Activated B cell treated with CpG ODN at 0.5 μM for 24 hours (primary cell): Measurements from ENCODE around the gene VAV2. TPM values are rescaled to one million over a fixed set of nuclear protein-coding genes. Genes with fewer than 3 reads are reported as not detected.

Source experiments
- ATAC-seq: fragments of 200-7000 bp; cut with Tn5 transposase; one replicate; pipeline ENCODE4 v1.10.0; 2021; ENCODE audit warnings: low read depth, mild to moderate bottlenecking, moderate library complexity
- CTCF ChIA-PET: fragments of 350-600 bp; sonication (Branson Sonifier 250); formaldehyde crosslinking; loops from one replicate; lab custom pipeline; 2021; ENCODE audit warnings: antibody characterized with exemption; lab: Charles Lee
- POLR2A ChIA-PET: fragments of 350-600 bp; sonication (Branson Sonifier 250); formaldehyde crosslinking; loops from one replicate; lab custom pipeline; 2021; ENCODE audit warnings: antibody characterized with exemption; lab: Charles Lee
- DNase-seq: peaks from one replicate; pipeline ENCODE4 v3.0.0; 2022
- H3K27ac Mint-ChIP-seq: one replicate; pipeline ENCODE4 v1.8.0; 2020; ENCODE audit warnings: mixed read lengths
- H3K27me3 Mint-ChIP-seq: one replicate; pipeline ENCODE4 v1.8.0; 2021; ENCODE audit warnings: mixed read lengths
- H3K36me3 Mint-ChIP-seq: one replicate; pipeline ENCODE4 v1.8.0; 2021; ENCODE audit warnings: low read depth, mixed read lengths
- H3K4me1 Mint-ChIP-seq: one replicate; pipeline ENCODE4 v1.8.0; 2021; ENCODE audit warnings: mixed read lengths
- H3K4me3 Mint-ChIP-seq: one replicate; pipeline ENCODE4 v1.8.0; 2020; ENCODE audit warnings: mild to moderate bottlenecking, mixed read lengths
- H3K9me3 Mint-ChIP-seq: one replicate; pipeline ENCODE4 v1.8.0; 2020; ENCODE audit warnings: mixed read lengths
- intact Hi-C: fragments of 100-400 bp; cut with micrococcal nuclease; formaldehyde crosslinking; loops from one replicate; pipeline ENCODE4 v1.15.1; 2024
- total RNA-seq: library from RNA; stranded (reverse); gene quantifications from 2 replicates; pipeline ENCODE4 v1.2.3, GENCODE V29; 2022
- TF ChIP-seq, protein P1 (sequence below): fragments of 200-600 bp; IDR thresholded peaks from one replicate; pipeline ENCODE4 v1.8.0; 2022; ENCODE audit warnings: antibody characterized with exemption, mild to moderate bottlenecking

VAV2 gene
- total RNA-seq, 1 donor from 2014 or later, result 99.6 TPM

DNA sequence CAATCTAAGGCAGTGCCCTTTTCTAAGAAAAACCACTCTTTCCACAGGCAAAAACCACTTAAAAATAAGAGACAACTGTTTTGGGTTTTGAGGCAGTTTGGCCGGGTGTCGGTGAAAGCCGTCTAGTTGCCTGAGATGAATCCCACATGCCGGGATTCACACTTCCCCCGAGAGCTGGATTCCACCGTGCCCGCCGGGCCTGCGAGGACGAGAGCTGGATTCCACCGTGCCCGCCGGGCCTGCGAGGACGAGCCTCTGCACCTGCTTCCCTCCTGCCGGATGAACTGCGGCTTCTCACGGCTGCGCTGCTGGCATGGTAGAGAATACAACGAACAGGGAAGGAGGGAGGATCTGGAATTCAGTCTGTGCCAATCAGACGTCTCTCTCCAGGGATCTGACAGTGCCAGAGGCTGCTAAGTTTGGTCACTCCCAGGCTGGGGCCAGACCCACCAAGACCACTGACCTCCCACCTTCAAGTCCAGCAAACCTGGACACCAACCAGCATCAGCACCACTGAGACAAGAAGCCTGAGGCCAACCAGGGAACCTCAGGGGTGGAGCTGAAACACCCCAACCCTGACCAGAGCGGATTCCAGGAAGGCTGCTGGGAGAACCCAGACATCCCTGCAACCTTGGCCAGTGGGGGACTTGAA is 23.0 kb downstream of the VAV2 start:
- ChIA-PET POLR2A (interaction anchor here (0.9 to 2.9 kb wide), 4 partner anchors 13 to 151 kb away, joined by 4 to 15 read pairs (median 10); no protein-coding TSS in a partner anchor), CTCF (interaction anchor here (1.0 to 1.7 kb wide), 4 partner anchors 13 to 187 kb away, joined by 3 to 6 read pairs (median 4); no protein-coding TSS in a partner anchor)
- DNase-seq (no peak), ATAC-seq (no peak)
- peak overlapping the region; percentile 60 for H3K4me3 Mint-ChIP-seq
- peaks cover 2% of the 10 kb centered on the region for H3K36me3 Mint-ChIP-seq
- H3K27me3 Mint-ChIP-seq, result no peaks in the 10 kb centered on the region
- TF ChIP-seq, protein P1, sequence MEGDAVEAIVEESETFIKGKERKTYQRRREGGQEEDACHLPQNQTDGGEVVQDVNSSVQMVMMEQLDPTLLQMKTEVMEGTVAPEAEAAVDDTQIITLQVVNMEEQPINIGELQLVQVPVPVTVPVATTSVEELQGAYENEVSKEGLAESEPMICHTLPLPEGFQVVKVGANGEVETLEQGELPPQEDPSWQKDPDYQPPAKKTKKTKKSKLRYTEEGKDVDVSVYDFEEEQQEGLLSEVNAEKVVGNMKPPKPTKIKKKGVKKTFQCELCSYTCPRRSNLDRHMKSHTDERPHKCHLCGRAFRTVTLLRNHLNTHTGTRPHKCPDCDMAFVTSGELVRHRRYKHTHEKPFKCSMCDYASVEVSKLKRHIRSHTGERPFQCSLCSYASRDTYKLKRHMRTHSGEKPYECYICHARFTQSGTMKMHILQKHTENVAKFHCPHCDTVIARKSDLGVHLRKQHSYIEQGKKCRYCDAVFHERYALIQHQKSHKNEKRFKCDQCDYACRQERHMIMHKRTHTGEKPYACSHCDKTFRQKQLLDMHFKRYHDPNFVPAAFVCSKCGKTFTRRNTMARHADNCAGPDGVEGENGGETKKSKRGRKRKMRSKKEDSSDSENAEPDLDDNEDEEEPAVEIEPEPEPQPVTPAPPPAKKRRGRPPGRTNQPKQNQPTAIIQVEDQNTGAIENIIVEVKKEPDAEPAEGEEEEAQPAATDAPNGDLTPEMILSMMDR, result no peak
- no peak overlapping the region for H3K27ac Mint-ChIP-seq
- intact Hi-C loops, result loop anchor here (1.0 to 2.0 kb wide), 3 partner anchors 14 to 24 kb away; partner anchors contain the start of gene VAV2
- H3K9me3 Mint-ChIP-seq, result peaks cover 2% of the 10 kb centered on the region
- peaks cover 90% of the 10 kb centered on the region for H3K4me1 Mint-ChIP-seq

DNA sequence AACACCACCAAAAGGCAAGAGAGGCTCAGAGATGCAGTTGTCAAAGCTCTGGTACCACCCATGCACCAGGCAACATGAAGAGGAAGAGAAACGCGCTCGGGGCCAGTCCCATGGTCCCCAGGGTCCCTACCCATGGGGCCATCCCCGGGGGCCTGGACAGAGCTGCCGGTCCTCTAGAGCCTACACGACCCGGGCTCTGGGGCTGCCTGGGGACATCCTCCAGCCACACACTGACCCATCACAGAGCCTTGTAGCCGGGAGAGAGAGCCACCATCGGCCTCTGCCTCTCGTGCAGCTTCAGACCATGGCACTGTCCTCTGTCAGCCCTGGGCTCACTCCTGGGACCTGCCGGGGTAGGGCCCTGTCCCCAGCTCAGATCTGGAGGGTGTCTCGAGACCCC is 23.7 kb downstream of the VAV2 start:
- peak overlapping the region; percentile 70 for H3K27ac Mint-ChIP-seq
- H3K36me3 Mint-ChIP-seq, result peaks cover 2% of the 10 kb centered on the region
- peak; percentile 93 for ATAC-seq
- TF ChIP-seq, protein P1, result no peak
- POLR2A ChIA-PET, result interaction anchor here (0.6 to 2.9 kb wide), 5 partner anchors 13 to 150 kb away, joined by 3 to 15 read pairs (median 7); no protein-coding TSS in a partner anchor
- CTCF ChIA-PET, result interaction anchor here (1.0 to 1.7 kb wide), 4 partner anchors 12 to 186 kb away, joined by 3 to 6 read pairs (median 4); no protein-coding TSS in a partner anchor
- H3K4me3 Mint-ChIP-seq, result peak overlapping the region; percentile 60
- peak; percentile 55 for DNase-seq
- peaks cover 2% of the 10 kb centered on the region for H3K9me3 Mint-ChIP-seq
- H3K27me3 Mint-ChIP-seq, result no peaks in the 10 kb centered on the region
- peaks cover 87% of the 10 kb centered on the region for H3K4me1 Mint-ChIP-seq
- intact Hi-C loops, result loop anchor here (1.0 to 2.0 kb wide), 3 partner anchors 14 to 24 kb away; partner anchors contain the start of gene VAV2

DNA sequence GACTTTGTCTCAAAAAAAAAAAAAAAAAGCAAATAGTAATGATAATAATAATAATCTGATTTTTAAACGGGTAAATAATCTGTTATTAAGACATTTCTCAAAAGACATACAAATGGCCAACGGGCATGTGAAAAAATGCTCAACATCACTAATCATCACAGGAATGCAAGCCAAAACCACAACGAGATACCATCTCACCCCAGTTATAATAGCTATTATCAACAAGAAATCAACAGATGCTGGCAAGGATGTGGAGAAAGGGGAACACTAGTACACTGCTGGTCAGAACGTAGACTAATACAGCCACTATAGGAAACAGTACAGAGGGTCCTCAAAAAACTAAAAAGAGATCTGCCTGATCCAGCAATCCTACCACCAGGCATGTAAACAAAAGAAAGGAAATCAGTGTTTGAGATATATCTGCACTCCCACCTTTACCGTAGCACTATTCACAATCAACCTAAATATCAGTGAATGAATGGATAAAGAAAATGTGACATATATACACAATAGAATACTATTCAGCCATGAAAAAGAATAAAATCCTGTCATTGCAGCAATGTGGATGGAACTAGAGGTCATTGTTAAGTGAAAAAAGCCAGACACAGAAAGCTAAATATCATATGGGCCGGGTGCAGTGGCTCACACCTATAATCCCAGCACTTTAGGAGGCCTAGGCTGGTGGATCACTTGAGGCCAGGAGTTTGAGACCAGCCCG is 24.9 kb downstream of the VAV2 start:
- DNase-seq (no peak), ATAC-seq (no peak)
- Mint-ChIP-seq H3K27ac (peak overlapping the region; percentile 68), H3K36me3 (peaks cover 2% of the 10 kb centered on the region), H3K4me1 (peaks cover 84% of the 10 kb centered on the region), H3K27me3 (no peaks in the 10 kb centered on the region), H3K9me3 (peaks cover 2% of the 10 kb centered on the region), H3K4me3 (no peak overlapping the region)
- CTCF ChIA-PET, result interaction anchor here (1.1 kb wide), 1 partner anchor 11 kb away, joined by 4 read pairs; no protein-coding TSS in a partner anchor
- POLR2A ChIA-PET, result interaction anchor here (0.6 to 0.9 kb wide), 4 partner anchors 11 to 146 kb away, joined by 3 to 8 read pairs (median 4); no protein-coding TSS in a partner anchor
- TF ChIP-seq, protein P1, result no peak
- intact Hi-C loops, result no loop called here

DNA sequence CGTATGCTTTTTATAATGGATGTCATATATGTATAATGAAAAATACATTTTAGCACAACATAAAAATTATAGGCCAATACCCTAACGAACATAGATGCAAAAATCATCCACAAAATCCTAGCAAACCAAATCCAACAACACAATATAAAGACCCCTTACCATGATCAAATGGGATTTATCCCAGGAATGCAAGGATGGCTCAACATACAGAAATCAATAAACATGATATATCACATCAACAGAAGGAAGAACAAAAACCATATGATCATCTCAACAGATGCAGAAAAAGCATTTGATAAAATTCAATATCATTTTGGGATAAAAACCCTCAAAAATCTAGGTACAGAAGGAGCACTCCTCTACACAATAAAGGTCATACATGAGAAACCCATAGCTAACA is 27.7 kb downstream of the VAV2 start:
- H3K36me3 Mint-ChIP-seq, result peaks cover 2% of the 10 kb centered on the region
- peaks cover 84% of the 10 kb centered on the region for H3K4me1 Mint-ChIP-seq

More for the DNA sequence above, 27.7 kb downstream of the VAV2 start:
- TF ChIP-seq, protein P1, result no peak
- ATAC-seq (no peak), DNase-seq (no peak)
- no peaks in the 10 kb centered on the region for H3K27me3 Mint-ChIP-seq
- H3K4me3 Mint-ChIP-seq, result no peak overlapping the region
- ChIA-PET POLR2A (interaction anchor here (1.0 kb wide), 1 partner anchor 9 kb away, joined by 5 read pairs; no protein-coding TSS in a partner anchor), CTCF (no interaction called here)
- H3K27ac Mint-ChIP-seq, result peak overlapping the region; percentile 41
- peaks cover 2% of the 10 kb centered on the region for H3K9me3 Mint-ChIP-seq
- intact Hi-C loops, result no loop called here
